Suppressor macrophage treated with lipopolysaccharide for 1 hour (primary cell): ENCODE data around the gene MED26.
A peak's percentile ranks its signal among the peaks of the same experiment; 100 is the strongest.
"Not testable (repeated sequence)": the region's sequence is repeated elsewhere in the genome, so short reads cannot be mapped to it uniquely, and the experiment has no call there.

Experiments used
- DNase-seq, 3 donors: peaks; one replicate each; pipeline ENCODE4 v3.0.0-alpha.2; 2020 to 2022

MED26 gene, protein sequence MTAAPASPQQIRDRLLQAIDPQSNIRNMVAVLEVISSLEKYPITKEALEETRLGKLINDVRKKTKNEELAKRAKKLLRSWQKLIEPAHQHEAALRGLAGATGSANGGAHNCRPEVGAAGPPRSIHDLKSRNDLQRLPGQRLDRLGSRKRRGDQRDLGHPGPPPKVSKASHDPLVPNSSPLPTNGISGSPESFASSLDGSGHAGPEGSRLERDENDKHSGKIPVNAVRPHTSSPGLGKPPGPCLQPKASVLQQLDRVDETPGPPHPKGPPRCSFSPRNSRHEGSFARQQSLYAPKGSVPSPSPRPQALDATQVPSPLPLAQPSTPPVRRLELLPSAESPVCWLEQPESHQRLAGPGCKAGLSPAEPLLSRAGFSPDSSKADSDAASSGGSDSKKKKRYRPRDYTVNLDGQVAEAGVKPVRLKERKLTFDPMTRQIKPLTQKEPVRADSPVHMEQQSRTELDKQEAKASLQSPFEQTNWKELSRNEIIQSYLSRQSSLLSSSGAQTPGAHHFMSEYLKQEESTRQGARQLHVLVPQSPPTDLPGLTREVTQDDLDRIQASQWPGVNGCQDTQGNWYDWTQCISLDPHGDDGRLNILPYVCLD

GRCh38 chr19:16628183-16628983, at the start of gene MED26:
Gene MED26, minus strand, starts transcription at chr19:16628204. Its CDS starts 261 bp downstream, at chr19:16627943.
- DNase-seq, result peak; percentile 97 to 99 (median 99)

DNA sequence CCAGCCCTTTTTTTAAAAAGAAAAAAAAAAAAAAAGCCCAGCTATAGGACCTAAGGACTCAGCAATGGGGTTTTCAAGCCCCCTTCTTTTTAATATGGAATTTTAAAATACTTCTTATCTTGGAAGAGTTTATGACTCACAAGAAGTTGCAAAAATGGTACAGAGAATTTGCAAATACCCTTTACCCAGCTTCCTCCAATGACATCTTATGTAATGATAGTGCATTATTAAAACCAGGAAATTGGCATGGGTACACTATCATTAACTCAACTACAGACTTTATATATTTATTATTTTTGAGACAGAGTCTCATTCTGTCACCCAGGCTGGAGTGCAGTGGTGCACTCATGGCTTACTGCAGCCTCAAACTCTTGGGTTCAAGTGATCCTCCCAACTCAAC, 49.1 kb upstream of the MED26 start:
- DNase-seq, result peak; percentile 31 to 70 (median 53)

DNA sequence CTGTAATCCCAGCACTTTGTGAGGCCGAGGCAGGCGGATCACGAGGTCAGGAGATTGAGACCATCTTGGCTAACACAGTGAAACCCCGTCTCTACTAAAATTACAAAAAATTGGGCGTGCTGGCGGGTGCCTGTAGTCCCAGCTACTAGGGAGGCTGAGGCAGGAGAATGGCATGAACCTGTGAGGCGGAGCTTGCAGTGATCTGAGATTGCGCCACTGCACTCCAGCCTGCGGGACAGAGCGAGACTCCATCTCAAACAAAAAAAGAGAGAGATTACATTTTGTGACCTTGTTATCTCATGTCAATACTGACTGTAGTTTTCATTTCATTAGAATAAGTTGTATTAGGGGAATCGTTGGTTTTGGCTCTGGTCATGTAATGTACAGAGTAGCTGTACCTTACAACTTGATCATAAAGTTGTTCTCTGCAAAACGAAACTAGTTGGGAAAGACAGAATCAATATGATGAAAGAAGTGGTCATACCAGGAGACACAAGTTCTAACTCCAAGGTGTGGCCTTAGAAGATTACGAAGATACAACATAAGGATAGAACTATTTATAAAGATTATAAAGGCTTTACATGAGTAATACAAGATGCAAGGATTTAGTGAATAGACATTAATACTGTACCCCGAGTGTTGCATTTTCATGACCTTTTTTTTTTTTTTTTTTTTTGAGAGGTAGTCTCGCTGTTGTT, 48.2 kb upstream of the MED26 start:
- DNase-seq, result no peak

GRCh38 chr19:16673839-16674238, 45.8 kb upstream of the MED26 start:
- DNase-seq, result not testable (repeated sequence)

DNA sequence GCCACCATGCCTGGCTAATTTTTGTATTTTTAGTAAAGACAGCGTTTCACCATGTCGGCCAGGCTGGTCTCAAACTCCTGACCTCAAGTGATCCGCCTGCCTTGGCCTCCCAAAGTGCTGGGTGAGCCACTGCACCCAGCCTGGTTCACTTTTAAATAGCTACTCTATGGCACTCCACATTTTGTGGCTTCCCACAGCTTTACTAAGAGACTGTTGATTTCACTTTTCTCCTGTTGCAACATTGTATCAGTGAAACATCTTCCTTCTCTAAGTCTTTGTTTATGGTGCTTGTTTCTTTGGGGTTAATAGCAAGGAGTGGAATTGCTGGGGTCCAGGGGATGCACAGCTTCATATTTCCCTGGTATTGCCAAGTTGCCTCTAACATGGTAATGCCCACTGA, 45.2 kb upstream of the MED26 start:
- peak in 1 of 3 donors; percentile 18 for DNase-seq

GRCh38 chr19:16671652-16672274, 43.8 kb upstream of the MED26 start:
- no peak for DNase-seq

GRCh38 chr19:16670291-16670690, 42.3 kb upstream of the MED26 start:
- DNase-seq, result no peak

GRCh38 chr19:16668702-16669101, 40.7 kb upstream of the MED26 start:
- DNase-seq, result not testable (repeated sequence)

- peak in 1 of 3 donors; percentile 6 for DNase-seq
Measured at GRCh38 chr19:16668176-16668575, 40.2 kb upstream of the MED26 start.

DNA sequence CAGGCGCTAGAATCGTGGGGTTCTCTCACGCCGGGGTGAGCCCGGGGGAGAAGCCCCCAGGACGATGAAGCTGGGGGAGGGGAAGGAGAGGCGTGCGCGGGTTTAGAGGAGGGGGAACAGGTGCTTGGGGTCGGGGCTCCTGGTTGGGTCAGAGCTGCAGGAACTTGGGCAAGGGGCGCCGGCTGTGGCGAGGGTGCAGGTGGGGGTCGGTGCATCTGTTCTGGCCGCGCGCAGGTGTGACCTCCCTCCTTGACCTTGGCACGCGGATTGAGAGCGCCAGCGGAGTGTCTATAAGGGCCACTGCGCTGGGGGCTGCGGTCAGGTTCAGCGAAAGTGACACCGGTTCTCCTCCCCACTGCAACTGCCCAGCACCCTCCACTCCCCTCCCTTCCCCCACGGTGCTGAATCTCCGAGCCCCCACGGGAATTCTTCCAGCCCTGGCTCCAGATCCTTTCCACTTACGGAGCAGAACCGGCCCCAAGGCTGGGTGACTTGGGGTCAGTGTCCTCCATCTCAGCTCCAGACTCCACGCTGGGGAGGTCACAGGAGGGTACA, 33.6 kb upstream of the MED26 start:
- DNase-seq, result peak in 1 of 3 donors; percentile 10

DNA sequence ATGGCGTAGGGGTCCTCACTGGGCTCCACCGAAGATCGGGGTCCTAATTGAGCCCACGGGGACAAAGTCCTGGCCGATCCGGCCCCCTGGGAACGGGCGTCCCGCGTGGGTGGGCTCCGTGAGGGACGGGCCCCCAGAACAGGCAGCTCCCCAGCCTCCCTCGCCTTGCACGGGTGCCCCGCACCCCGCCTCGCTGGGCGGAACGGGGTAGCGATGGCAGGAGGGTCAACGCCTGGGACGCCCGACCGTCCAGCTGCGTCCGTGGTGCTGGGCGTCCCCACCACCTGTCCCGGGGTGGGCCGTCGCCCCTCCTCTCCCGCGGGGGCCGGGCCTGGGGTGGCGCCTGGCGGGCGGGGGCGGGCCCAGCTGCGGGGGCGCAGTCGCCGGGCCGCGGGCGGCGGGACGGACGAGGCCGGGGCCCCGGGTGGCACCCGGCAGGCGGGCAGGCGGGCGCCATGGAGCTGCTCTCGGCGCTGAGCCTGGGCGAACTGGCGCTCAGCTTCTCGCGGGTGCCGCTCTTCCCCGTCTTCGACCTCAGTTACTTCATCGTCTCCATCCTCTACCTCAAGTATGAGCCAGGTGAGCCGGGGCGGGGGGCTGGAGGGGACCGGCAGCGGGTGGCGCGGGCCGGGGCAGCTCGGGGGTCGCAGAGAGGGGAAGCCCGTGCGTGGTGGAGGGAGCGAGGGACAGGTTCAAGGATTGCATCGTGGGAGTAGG, 32.9 kb upstream of the MED26 start, which contains the start of gene TMEM38A:
Gene TMEM38A (plus strand): TSS at position 377 of the 717 bp plus-strand sequence. CDS start 79 bp downstream, at position 456.
- peak; percentile 24 to 72 (median 44) for DNase-seq

DNA sequence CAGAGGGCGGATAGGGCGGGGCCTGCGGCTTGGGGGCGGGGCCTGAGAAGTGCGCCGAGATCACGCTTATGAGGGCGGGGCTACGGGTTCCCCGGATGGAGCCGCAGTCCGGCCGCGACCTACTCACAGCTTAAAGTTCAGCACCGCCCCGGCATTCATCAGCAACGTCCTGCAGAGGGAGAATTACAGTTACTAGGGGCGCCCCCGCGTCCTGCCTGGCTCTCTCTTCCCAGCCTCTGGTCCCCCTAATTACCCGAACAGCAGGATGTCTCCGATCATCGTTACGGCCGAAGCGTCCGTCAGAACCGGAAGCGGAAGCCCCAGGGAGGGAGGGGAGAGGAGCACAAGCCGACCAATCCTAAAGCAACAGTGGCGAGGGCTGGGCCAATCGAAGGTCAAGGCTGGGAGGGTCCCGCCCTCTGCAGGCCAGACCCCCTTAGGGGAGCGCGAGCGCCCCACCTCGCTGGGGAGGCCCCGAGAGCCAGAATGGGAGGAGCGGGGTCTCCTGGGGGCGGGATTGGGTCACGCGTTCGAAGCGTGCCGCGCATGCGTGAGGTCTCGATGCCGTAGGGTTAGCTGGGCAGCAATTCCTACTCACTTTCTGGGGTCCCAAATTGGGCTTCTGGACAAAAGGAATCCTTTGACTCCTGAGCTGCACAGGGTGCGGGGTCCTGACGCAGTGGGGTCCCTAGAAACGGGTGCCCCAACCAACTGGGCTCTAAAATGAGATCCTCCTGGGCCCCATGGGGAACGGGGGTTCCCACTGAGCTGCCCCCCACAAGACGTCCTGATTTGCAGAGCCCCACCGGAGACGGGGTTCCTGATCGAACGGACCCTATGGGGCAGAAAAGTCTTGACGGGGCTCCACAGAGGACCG, 32.1 kb upstream of the MED26 start, which contains the start of gene SMIM7:
Gene SMIM7 (minus strand): TSS at position 313 of the 877 bp plus-strand sequence. CDS start 34 bp downstream, at position 279.
- DNase-seq, result peak; percentile 98 to 99 (median 98)

DNA sequence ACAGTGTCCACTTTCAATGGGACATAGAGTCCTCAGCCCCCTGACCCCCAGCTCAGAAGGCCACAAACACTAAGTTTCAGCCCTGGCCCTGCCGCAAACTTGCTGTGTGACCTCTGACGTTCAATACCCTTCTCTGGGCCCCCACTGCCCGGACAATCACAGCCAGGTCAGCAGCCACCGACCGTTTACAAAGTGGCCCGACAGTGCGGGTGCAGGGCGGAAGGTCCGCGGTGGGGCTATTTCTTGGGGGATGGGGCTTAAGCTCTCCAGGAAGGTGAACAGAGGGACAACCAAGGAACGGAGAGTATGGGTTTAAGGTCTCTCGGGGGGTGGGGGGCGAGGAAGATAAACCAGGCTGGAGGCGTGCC, 31.4 kb upstream of the MED26 start:
- no peak for DNase-seq

DNA sequence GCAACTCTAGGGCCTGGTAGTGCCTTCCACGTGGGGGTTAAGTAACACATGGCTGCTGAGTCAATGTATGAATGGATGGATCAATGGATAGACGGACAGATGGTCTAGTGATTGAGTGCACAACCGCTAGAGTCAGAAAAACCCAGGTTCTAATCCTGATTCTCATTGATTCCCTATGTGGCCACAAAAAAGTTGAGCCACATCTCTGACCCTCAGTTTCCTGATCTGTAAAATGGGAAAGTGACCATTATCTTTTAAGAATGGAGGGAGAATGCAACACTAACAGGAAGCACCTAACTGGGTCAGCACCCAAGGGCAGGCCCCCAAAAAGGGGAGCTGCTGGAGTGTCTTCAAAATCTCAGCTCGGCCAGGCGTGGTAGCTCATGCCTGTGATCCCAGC, 29.4 kb upstream of the MED26 start:
- DNase-seq, result no peak

- no peak for DNase-seq
Measured at GRCh38 chr19:16655727-16656126, 27.7 kb upstream of the MED26 start.

DNA sequence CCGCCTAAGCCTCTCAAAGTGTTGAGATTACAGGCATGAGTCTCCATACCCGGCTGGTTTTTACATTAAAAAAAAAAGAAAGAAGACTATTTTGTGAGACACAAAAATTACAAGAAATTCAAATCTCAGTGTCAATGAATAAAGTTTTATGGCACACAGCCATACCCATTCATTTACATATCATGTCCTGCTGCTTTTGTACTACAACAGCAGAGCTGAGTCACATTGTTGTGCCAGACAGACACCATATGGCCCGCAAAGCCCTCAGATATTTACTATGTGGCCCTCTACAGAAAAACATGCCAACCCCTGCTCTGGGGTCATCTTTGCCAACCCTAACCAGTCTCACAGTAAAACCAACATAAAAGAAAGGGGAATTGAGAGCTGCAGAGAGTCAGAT, 26.6 kb upstream of the MED26 start:
- DNase-seq, result no peak

GRCh38 chr19:16654140-16654539, 26.1 kb upstream of the MED26 start:
- peak; percentile 14 to 44 (median 42) for DNase-seq

GRCh38 chr19:16652854-16653253, 24.9 kb upstream of the MED26 start:
- DNase-seq, result no peak

- not testable (repeated sequence) for DNase-seq
Measured at GRCh38 chr19:16651421-16652188, 23.6 kb upstream of the MED26 start.
